Measurements from ENCODE around the gene AMZ2.
A peak's percentile ranks its signal among the peaks of the same experiment; 100 is the strongest.
"Not testable (repeated sequence)": the region's sequence is repeated elsewhere in the genome, so short reads cannot be mapped to it uniquely, and the experiment has no call there.

AMZ2 gene

GRCh38 chr17:68247445-68248198 lies at the start of gene AMZ2:
Gene AMZ2 (plus strand): TSS chr17:68248043. CDS start chr17:68250188, 2,145 bp downstream.
- DNase-seq: peak; percentile 70

GRCh38 chr17:68198931-68199836 lies 48.7 kb upstream of the AMZ2 start:
- no peak for DNase-seq

- DNase-seq: no peak
Observed at GRCh38 chr17:68199837-68200688, 47.8 kb upstream of the AMZ2 start.

- DNase-seq: peak; percentile 47
Observed at GRCh38 chr17:68200689-68201417, 47.0 kb upstream of the AMZ2 start.

- DNase-seq: not testable (repeated sequence)
Observed at GRCh38 chr17:68201418-68201771, 46.4 kb upstream of the AMZ2 start.

GRCh38 chr17:68202321-68202720 lies 45.5 kb upstream of the AMZ2 start:
- not testable (repeated sequence) for DNase-seq

GRCh38 chr17:68204736-68205135 lies 43.1 kb upstream of the AMZ2 start:
- no peak for DNase-seq

- peak; percentile 62 for DNase-seq
Observed at GRCh38 chr17:68205251-68205807, 42.5 kb upstream of the AMZ2 start.

GRCh38 chr17:68205808-68206720 lies 41.8 kb upstream of the AMZ2 start:
- DNase-seq: no peak

- DNase-seq: no peak
Observed at GRCh38 chr17:68207651-68208253, 40.1 kb upstream of the AMZ2 start.

GRCh38 chr17:68208651-68209050 lies 39.2 kb upstream of the AMZ2 start:
- DNase-seq: not testable (repeated sequence)

GRCh38 chr17:68209191-68209900 lies 38.5 kb upstream of the AMZ2 start:
- not testable (repeated sequence) for DNase-seq

GRCh38 chr17:68210570-68211315 lies 37.1 kb upstream of the AMZ2 start:
- no peak for DNase-seq

GRCh38 chr17:68213428-68214411 lies 34.1 kb upstream of the AMZ2 start:
- not testable (repeated sequence) for DNase-seq

- DNase-seq: not testable (repeated sequence)
Observed at GRCh38 chr17:68215453-68215852, 32.4 kb upstream of the AMZ2 start.

GRCh38 chr17:68219429-68219828 lies 28.4 kb upstream of the AMZ2 start:
- DNase-seq: not testable (repeated sequence)

GRCh38 chr17:68220186-68220585 lies 27.7 kb upstream of the AMZ2 start:
- DNase-seq: not testable (repeated sequence)

GRCh38 chr17:68220786-68221185 lies 27.1 kb upstream of the AMZ2 start:
- not testable (repeated sequence) for DNase-seq
